HG02981 (cell line): ENCODE data around the gene HAPSTR1.

Experiments
- ATAC-seq: cut with Tn5 transposase; IDR thresholded peaks from one replicate; pipeline ENCODE4 v1.9.1; 2021; ENCODE audit warnings: mild to moderate bottlenecking, moderate library complexity; ENCODE audit not compliant: unreplicated experiment

Gene HAPSTR1

DNA sequence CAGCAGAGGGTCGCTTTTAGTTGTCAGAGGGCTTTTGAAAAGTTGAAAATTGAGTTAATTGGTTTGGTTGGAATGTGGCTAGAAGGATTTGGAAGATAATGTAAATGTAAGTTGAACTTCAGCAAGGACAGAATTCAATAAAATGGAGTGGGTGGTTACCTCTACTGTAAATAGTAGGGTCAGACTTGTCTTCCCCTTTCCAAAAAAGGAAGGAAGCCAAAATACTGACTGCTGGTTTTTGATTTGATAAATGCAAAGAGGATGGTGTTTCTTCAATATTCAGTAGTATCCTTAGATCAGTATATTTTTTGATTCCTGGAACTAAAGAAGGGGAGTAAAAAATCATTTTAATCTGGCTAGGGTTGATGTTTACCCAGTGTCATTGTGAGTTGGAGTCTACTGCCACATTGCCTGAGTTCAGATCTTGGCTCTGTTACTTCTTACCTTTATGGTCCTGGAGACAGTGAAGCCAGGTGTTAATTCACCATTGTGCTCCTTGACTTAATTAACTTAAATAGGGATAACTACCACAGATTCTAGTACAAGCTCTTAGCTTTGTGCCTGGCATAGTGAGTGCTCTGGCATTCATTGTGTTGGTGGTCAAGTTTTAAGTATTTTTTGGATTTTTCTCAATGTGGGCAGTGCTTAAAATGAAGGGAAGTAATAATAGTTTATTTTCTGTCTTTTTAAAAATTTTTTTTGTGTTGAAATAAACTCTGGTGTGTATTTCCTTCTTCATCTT lies 4.4 kb downstream of the HAPSTR1 start:
- no peak for ATAC-seq

DNA sequence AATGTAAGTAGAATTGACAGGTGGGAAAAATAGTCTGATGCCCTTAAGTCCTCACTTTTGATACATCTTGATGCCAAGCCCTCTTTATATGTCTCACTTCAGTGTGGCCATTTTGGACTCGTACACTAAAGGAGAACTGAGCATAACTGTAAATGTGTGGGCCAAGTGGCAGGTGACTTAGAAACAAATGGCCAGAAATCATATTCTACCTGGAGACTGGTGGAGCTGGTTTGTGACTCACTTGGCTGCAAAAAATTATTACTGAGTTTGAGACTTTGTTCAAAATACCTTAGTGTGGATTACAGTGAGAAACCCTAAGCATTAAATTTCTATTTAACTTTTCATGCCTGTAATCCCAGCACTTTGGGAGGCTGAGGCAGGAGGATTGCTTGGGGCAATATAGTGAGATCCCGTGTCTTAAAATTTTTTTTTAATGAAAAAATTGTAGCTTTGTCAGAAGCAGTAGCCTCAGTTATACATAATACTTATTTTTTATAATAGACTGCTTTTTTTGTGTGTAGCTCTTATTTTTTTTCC lies 5.0 kb downstream of the HAPSTR1 start:
- no peak for ATAC-seq

DNA sequence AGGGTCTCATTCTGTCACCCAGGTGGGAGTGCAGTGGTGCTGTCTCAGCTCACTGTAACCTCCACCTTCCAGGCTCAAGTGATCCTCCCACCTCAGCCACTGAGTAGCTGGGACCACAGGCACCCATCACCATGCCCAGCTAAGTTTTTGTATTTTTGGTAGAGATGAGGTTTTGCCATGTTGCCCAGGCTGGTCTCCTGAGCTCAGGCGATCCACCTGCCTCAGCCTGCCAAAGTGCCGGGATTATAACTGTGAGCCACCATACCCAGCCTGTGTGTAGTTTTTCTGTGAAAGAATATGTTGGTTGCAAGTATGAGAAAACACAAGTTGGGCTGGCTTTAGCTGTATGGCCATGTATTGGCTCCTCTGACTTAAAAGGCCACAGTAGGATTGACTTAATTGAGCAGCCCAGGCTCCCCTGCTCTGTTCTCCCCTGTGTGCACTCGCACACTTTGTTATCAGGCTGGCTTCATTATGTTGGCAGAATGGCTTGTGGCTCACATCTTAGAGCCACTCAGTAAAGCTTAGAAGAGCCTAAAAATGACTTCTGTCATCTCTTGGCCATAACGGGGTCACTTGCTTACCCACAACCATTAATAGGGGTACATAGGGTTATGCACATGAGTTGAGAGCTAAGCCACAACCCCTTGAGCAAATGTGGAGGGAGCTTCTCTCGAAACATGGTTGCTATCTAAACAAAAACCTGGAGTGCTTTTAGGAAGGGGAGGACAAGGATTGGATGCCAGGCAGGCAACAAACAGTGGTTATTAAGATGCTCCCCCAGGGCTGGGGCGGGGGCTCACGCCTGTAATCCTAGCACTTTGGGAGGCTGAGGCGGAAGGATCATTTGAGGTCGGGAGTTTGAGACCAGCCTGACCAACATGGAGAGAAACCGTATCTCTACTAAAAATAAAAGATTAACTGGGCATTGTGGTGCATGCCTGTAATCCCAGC lies 6.1 kb downstream of the HAPSTR1 start:
- ATAC-seq = no peak

DNA sequence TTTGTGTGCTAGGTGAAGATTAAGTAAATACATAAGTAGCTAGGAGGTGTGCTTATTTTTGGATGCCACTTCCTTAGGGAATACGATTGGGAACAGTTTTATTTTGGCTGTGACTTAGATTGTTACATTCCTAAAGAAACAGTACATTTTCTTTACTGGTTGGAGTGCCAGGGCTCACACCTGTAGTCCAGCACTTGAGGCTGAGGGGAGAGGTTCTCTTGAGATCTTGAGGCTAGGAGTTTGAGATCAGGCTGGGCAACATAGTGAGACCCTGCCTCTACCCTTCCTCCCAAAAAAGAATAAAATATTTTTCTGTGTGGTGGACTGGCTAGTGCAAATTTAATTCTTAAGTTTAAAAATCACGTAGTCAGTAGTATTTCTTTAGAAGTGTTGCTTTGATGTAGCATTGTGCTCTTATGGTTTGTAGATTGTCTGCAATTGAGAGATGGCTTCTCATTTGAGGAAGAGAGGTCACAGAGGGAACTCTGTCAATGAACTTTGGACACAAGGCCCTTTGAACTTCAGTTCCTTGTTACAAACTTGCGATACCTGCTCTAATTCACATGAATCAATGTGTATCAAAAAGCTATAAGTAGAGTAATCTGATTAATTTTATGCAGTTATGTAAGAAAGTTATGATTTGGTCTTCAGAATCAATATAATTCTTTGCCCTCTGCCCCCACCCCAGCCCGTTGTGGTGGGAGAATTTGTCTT lies 7.1 kb downstream of the HAPSTR1 start:
- ATAC-seq = no peak

DNA sequence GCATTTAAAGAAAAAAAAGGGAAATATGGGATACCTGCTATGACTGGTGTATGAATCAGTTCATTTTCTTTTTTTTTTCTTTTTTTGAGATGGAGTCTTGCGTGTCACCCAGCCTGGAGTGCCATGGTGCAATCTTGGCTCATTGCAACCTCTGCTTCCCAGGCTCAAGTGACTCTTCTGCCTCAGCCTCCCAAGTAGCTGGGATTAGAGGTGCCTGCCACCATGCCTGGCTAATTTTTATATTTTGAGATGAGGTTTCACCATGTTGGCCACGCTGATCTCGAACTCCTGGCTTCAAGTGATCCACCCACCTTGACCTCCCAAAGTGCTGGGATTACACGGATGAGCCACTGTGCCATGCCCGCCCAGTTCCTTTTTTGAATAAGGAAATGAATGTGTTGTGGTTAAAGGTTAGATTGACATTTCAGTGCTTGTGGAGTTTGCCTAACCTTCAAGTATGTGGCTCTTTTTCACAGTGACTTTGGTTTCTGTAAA lies 7.7 kb downstream of the HAPSTR1 start:
- no peak for ATAC-seq

DNA sequence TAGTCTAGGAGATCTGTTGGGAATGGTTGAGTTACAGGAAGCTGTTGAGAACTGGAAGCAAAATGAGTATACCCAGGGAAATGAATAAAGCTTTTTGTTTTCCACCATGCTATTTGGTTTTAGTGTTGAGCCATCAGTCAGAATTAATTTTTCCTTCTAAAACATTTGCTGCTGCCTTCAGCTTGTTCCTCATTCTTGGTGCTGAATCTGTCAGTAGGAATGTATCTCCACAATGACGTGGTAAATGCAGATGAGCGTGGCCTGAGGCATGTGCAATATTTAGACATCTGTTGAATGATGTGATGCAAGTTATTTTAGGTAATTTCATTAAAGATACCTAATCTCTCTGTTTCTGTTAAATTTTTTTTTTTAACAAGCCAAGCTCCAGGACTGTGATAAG lies 10.9 kb downstream of the HAPSTR1 start:
- ATAC-seq = no peak

DNA sequence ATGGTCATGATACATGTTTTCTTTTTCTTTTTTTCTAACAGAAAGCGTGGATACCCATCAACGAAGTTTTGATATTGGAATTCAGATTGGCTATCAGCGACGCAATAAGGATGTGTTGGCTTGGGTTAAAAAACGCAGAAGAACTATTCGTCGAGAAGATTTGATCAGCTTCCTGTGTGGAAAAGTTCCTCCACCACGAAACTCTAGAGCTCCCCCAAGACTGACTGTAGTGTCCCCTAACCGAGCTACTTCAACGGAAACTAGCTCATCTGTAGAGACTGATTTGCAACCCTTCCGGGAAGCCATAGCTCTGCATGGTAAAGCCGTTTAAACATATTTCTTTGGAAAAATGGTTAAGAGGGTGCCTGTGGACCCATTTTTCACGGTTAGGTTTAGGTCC lies 11.5 kb downstream of the HAPSTR1 start:
- no peak for ATAC-seq

DNA sequence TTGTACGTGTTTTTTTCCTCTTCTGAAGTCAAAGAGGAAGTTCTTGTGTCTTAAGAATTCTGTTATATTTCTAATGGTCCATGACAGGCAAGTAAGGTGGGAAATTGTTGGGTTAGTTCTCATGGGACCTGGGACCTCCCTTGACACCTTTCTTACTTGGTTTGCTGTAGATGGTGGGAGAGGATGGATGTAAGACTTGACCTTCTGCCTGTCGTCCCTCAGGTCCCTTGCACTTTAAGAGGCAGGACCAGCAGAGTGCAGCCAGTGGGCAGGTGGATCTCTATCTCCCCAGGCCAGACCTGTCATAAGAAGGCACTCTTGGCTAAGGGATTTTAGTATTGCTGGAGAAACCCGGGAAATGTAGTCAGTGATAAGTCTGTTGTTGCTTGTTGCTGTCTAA lies 12.1 kb downstream of the HAPSTR1 start:
- ATAC-seq = no peak

DNA sequence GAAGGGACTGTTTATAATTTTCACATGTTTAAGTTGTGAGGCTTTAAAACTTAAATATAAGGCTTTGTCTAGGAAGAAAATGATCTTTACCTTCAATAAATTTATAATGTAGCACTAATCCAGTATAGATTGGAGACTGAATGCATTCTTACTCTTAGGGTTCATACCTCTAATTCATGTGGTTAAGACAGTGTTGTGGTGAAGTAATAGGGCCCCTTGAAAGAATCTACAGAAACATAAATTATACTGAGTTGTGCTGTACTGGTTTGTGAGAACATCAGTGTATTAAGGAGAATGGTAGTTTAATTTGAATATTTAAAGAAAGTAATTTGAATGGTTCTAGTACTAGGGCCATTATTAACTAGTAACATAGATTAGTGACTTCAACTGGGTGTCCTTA lies 13.7 kb downstream of the HAPSTR1 start:
- ATAC-seq = no peak

DNA sequence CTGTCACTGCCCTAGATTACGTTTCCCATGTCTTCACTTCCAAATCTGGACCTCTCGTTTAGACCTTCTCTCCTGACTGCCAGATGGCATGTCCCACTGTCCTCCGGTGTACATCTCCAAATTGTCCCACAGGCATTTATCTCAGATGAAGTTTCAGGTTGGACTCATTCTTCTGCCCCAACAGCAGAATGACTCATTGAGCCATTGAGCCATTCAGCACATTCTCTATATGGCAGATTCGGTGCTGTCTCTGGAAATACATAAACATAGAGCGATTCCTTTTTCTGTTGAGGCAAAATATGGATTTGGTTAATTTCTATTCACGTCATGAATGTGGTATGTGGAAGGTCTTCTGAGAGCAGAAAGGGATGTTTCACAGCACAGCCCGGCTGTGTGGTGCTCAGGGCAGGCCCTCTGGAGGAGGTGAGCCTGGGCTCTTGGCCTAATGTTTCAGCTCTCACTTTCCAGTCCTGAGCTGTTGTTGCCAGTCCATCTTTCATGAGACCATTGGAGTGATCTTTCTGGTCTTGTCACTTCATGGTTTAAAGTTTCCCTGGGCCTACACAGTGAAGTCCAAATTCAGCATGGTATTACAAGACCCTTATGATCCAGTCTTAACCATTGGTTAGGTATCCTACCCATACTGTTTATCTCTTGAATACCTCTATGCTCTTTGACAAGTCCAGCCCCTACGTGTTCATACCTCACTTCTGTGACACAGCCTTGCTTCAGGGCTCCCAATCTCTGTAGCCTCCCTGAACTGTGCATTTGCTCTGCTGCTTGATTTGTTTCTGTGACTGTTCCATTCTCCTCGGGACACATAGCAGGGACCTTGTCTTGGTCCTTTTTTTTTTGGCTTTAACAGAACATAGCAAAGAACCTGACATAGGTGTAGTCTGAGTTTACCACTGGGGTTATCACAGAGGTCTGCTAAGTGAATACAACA lies 15.9 kb downstream of the HAPSTR1 start:
- no peak for ATAC-seq

DNA sequence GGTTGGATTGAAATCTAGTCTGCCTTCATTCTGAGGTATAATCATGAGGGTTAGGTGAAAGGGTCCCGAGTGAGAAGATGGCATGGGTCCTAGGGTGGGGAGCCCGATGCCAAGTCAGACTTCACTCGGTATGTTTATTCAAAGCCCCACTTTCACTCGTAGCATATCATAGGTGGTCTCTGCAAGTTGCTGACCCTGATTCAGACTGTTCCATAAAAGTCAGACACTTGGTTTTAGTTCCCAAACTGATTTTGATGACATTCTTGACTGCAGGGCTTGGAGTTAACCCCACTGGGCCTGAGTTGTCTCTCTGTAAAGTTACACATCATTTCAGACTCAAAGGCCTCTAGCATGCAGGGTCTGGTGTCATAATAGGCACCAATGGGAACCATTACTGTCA lies 17.8 kb downstream of the HAPSTR1 start:
- no peak for ATAC-seq

DNA sequence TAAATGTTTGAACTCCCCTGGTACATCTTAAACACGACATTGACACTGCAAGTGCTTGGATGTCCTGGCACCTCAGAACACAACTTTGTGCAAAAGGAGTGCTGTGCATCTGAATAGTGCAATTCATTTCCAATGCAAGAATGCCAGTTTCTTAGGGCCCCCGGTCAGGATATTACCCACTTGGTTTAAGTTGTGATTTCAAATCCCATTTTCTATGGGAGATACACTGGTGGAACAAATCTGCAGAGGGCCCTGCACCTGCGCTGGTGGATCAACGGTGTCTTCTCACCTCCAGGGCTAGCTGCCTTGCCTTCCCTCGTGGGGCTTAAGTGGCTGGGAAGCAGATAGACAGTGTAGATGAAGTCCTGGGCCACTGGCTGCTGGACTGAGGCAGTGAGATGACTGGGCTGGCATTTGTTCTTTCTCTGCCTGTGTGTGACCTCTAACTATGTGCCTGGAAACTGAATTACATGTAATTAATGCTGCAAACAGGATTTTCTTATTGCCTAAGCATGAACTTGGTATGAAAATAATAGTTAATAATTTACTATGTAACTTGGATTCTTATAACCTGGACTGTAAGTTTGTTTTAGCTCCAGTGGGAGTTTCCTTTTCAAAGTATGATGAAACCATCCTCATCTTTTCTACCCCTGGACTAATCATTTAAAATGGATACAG lies 20.9 kb downstream of the HAPSTR1 start:
- no peak for ATAC-seq

DNA sequence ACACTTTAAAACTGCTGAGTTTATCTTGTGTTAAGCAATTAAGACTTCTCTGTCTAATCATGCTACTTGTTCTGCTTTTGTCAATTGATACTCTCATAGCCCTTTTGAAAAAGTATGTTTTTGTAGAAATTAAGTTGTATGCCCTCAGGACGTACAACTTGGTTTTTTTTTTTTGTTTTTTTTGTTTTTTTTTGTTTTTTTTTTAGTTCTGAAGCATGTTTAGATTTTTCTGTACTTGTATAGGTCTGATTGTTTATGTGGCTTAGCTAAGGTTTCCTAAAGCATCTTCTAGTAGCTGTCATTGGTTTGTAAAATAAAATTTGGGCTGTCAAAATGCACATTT lies 21.4 kb downstream of the HAPSTR1 start:
- no peak for ATAC-seq

DNA sequence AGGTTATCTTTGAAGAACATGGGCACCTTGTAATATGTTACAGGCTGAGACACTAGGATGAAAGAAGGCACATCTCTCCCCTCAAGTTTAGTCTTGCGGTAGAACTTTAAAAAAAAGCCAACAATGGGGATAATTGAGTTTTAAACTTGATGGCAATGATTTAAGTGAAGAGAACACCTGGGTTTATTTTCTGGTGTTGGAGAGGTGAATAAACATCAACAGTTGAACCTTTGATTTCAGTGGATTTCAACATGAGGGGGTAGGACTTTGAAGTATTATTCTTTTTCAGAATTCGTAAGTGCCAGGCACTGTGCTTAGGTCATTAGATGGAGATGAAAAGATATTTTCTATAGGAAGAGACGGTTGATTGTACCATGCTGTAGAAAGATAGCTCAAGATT lies 22.3 kb downstream of the HAPSTR1 start:
- ATAC-seq = no peak

DNA sequence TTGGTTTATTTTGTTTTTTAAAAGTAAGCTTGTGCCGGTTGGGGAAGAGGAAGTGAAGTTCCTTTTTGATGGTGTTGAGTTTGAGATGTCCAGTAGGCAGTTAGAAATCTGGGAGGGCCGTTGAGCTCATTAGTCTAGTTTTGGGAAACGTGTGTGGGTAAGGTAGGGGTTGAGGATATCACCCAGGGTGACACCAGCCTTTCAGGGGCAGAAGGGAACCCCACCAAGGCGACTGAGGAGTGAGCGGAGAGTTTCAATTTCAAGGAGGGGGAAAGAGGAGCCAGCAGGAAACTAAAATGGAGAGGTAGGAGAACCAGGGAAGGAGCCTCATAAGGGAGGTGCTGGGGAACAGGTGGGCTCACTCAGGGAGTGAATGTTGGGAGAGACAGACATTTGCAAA lies 22.7 kb downstream of the HAPSTR1 start:
- no peak for ATAC-seq

DNA sequence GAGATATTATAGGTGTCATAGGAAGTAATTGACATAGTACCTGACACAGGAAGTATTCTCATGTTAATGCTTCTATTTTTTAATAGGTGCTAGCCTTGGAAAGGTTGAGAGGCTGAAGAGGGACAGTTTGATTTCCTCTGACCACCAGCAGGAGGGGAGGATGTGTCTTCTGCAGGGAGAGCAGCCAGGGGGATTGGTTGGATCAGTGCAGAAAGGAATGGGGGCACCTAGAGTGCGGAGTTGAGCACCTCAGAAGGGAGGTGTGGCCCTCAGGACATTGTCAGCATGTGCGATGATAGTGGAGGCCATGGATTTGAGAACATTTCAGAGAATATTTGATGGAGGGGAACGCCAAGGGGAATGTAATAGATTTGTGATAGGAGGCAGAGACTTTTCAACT lies 23.4 kb downstream of the HAPSTR1 start:
- ATAC-seq = no peak

DNA sequence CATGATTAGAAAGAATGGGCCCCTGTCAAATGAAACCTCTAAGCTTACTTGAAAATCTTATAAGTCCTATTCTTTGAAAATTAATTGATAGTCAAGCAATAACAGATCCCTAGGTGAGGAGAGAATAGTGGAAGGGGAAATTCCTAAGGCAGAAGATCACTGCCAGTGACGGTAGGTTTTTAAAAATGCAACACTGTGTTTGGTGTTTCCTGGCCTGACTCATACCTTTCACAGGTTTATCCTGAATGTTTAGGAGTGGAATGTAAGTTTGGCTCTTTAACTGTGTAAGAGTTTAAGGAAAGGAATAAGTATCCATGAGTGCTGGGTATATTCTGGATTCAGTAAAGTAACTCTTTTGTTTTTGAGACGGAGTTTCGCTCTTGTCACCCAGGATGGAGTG lies 23.8 kb downstream of the HAPSTR1 start:
- ATAC-seq = no peak

DNA sequence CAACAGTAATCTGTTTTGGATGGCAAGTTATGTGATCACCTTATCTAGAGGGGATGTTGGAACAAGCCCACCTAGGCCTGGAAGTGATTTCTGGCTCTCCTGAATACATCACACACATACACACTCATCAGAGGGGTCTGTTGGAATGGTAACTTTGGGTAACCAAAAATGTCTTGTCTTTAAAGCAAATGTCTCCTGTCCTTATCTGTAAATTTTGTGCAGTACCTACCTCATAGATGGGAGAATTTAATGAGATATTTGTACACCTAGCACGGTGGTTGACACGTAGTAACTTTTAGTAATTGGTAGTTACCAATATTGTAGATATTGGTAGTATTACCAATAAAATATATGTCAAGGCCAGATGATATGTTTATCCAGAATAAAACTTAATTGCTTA lies 24.7 kb downstream of the HAPSTR1 start:
- ATAC-seq = no peak

DNA sequence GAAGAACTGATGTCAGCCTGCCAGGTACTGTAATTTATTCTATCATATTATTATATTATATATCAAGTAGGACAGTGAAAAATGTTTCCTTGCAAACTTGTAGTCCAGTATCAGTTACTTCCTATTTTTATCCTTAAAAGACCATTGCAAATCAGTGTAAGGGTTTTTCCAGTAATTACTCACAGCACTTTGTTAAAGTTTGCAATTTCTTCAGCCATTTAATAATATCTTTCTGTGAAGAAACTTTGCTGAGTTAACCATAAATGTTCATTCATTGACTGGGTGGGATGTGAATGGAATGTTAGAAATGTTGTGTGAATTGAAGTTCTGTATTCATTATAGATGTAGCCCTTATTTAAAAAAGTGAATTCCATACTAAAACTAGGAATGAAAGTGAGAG lies 26.7 kb downstream of the HAPSTR1 start:
- ATAC-seq = no peak

DNA sequence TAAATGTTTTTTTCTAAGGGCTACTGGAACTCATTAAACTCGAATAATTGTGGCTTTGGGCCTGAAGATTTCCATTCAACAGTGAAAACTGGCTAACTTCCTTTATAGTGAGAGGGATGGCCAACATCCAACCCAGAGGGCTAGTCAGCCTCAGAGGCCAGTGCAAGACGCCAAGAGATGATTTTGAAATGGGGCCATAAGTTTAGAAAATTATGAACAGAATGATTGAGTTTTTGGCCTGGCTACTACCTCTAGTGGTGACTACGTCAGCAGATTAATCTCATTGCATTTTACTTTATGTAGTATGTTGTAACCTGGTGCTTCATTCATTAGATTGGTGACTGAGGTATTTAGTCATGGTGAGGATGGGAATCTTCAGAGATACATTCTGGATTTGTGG lies 28.4 kb downstream of the HAPSTR1 start:
- ATAC-seq = no peak
